Neural crest cell (in vitro differentiated cells): ENCODE data around the gene DVL1. TPM values are rescaled to one million over a fixed set of nuclear protein-coding genes. Genes with fewer than 3 reads are reported as not detected.

Experiments
- DNase-seq: peaks from one replicate; pipeline ENCODE4 v3.0.0; 2021; ENCODE audit warnings: low read depth, mixed read lengths, low spot score
- H3K27ac Mint-ChIP-seq: one replicate; pipeline ENCODE4 v1.8.0; 2021; ENCODE audit warnings: mild to moderate bottlenecking, mixed read lengths; ENCODE audit not compliant: unreplicated experiment
- H3K27me3 Mint-ChIP-seq: 2 replicates; pipeline ENCODE4 v1.8.0; 2021; ENCODE audit warnings: low read depth, mild to moderate bottlenecking, mixed read lengths
- H3K36me3 Mint-ChIP-seq: 2 replicates; pipeline ENCODE4 v1.8.0; 2021; ENCODE audit warnings: low read depth, mild to moderate bottlenecking, mixed read lengths
- H3K4me1 Mint-ChIP-seq: 2 replicates; pipeline ENCODE4 v1.8.0; 2021; ENCODE audit warnings: mixed read lengths
- H3K4me3 Mint-ChIP-seq: one replicate; pipeline ENCODE4 v1.8.0; 2021; ENCODE audit warnings: mild to moderate bottlenecking, mixed read lengths
- H3K9me3 Mint-ChIP-seq: 2 replicates; pipeline ENCODE4 v1.8.0; 2021; ENCODE audit warnings: mixed read lengths
- total RNA-seq: library from RNA; stranded (reverse); gene quantifications from 2 replicates; pipeline ENCODE4 v1.2.1, GENCODE V29; 2021
- TF ChIP-seq, protein P1 (sequence below): fragments of 200-600 bp; sonication (generic); conservative IDR thresholded peaks from 2 replicates; pipeline ENCODE4 v1.5.0; 2021; ENCODE audit warnings: antibody characterized with exemption, mild to moderate bottlenecking

DVL1 gene
- total RNA-seq, 1 donor from 2014 or later = 63.4 TPM

DNA sequence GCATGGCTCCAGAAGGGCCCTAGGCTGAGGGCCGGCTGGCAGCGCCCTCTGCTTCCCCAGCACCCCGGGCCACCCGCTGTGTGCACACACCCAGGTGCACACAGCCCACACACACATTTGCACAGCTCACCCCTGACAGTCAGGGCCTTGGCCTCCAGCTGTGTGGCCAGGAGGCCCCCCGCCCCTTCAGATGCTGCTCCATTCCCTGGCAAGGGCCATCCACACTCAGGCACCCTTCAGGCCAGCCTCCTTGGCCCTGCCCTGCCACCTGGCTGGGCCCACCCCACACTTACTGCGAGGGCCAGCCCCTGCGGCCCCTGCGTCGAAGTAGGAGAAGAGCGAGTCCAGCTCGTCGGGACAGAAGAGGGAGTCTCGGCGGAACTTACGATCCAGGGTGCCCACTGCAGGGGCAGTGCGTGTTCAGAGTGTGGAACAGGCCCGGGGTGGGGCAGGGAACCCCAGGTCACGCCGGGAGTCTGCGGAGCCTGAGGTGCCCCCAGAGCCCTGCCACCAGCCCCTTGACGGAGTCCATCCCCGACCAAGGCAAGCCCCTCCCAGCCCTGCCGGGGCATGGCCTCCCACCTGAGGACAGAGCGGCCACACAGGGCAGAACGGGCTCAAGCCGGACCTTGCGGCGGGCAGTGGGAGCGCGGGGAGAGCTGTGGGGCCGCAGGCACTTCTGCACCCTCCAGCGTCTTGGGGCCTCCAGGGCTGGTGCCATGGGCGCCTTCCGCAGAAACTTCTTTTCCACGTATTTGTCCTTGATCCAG, 53.9 kb downstream of the DVL1 start:
- Mint-ChIP-seq H3K4me1 (no peaks in the 10 kb centered on the region), H3K36me3 (no peaks in the 10 kb centered on the region), H3K27ac (no peak overlapping the region), H3K4me3 (no peak overlapping the region), H3K27me3 (no peaks in the 10 kb centered on the region), H3K9me3 (no peaks in the 10 kb centered on the region)
- no peak for DNase-seq
- TF ChIP-seq, protein P1, sequence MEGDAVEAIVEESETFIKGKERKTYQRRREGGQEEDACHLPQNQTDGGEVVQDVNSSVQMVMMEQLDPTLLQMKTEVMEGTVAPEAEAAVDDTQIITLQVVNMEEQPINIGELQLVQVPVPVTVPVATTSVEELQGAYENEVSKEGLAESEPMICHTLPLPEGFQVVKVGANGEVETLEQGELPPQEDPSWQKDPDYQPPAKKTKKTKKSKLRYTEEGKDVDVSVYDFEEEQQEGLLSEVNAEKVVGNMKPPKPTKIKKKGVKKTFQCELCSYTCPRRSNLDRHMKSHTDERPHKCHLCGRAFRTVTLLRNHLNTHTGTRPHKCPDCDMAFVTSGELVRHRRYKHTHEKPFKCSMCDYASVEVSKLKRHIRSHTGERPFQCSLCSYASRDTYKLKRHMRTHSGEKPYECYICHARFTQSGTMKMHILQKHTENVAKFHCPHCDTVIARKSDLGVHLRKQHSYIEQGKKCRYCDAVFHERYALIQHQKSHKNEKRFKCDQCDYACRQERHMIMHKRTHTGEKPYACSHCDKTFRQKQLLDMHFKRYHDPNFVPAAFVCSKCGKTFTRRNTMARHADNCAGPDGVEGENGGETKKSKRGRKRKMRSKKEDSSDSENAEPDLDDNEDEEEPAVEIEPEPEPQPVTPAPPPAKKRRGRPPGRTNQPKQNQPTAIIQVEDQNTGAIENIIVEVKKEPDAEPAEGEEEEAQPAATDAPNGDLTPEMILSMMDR = no peak

DNA sequence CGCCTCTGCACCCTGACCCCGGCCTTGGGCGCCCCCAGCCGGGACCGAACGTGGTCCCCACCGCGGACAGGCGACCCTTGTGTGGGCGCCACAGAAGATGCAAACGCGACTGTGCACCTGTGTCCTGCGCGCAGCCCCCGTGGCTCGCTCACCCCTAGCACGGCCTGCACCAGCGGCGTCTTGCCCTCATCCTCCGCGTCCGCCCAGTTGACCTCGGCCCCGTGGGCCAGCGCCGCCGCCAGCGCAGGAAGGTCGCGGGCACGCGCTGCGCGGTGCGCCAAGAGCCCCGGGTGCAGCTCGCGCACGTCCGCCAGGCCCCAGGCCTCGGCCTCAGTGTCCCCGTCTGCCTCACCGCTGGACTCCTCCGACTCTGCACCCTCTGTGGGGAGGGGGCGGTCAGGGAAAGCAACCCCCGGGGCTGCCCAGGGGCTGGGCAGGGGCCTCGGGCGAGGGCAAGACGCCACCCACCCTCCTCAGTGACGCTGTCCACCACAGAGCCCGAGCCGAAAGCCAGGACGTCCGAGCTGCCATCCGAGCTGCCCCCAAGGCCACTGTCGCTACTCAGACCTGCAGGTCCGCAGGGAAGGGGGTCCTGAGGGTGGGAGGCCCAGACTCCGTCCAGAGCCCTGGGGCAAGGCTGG, 54.8 kb downstream of the DVL1 start:
- H3K36me3 Mint-ChIP-seq = no peaks in the 10 kb centered on the region
- H3K27me3 Mint-ChIP-seq = peaks cover 2% of the 10 kb centered on the region
- no peak overlapping the region for H3K4me3 Mint-ChIP-seq
- H3K4me1 Mint-ChIP-seq = no peaks in the 10 kb centered on the region
- H3K9me3 Mint-ChIP-seq = no peaks in the 10 kb centered on the region
- DNase-seq = no peak
- TF ChIP-seq, protein P1 = no peak
- H3K27ac Mint-ChIP-seq = no peak overlapping the region

DNA sequence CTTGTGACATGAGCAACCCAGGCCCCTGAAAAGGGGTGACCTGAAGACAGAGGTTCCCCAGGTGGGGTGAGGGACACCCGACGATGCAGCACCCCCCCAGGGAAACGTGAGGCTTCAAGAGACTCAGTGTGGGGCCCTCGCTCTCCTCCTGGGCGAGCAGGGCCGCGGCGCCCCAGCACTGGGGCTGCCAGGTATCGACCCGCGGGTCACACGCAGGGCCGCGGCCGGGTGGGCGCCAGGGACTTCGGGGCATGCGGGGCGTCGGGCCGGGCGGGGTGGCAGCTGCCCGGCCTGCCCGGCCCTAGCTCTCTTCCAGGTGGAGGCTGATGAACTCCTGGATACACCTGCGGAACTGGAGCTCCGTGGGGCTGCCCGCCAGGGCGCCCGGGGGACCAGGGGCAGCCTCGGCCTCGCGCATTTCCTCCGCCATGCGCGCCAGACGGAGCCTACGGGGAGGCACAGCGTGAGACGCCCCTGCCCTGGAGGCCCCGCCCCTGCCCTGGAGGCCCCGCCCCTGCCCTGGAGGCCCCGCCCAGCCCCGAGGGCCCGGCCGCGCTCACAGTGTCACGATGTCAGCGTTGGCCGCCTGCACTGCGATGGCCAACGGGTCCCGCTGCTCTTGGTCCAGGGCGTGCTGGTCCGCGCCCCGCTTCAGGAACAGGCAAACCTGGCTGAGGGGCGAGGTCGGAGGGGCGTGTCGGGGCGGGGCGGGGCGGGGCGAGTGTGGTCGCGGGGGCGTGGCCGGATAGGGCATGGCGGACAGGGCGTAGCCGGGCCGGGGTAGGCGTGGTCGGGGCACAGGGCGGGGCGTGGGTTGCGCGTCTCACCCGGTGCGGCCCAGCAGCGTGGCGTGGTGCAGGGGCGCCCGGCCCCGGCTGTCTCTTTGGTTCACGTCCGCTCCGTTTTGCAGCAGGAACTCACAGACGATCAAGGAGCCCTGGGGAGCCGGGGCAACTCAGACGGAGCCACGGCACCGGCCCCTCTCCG, 55.7 kb downstream of the DVL1 start:
- Mint-ChIP-seq H3K27ac (no peak overlapping the region), H3K4me3 (no peak overlapping the region), H3K36me3 (no peaks in the 10 kb centered on the region), H3K4me1 (no peaks in the 10 kb centered on the region), H3K9me3 (no peaks in the 10 kb centered on the region), H3K27me3 (peaks cover 2% of the 10 kb centered on the region)
- DNase-seq = no peak
- TF ChIP-seq, protein P1 = no peak

DNA sequence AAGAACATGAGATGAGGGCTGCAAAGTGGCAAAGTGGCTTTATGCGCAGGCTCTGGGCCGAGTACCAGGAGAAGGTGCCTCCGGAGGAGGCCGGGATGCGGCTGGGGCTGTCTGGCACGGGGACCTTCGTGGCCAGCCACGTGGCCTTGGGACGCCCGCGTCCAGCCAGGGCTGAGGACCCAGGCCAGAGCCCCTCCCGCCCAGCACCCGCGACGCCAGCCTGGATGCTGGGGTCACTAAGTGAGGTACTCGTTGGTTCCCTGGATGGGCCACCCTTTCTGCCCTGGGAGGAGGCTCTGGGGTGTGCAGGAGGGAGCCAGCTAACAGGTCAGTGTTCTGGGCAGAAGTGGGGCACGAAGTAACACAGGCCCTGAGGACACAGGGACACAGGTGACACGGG, 56.4 kb downstream of the DVL1 start:
- Mint-ChIP-seq H3K4me1 (no peaks in the 10 kb centered on the region), H3K9me3 (no peaks in the 10 kb centered on the region), H3K27ac (no peak overlapping the region), H3K27me3 (peaks cover 2% of the 10 kb centered on the region), H3K4me3 (no peak overlapping the region), H3K36me3 (no peaks in the 10 kb centered on the region)
- TF ChIP-seq, protein P1 = no peak
- no peak for DNase-seq

DNA sequence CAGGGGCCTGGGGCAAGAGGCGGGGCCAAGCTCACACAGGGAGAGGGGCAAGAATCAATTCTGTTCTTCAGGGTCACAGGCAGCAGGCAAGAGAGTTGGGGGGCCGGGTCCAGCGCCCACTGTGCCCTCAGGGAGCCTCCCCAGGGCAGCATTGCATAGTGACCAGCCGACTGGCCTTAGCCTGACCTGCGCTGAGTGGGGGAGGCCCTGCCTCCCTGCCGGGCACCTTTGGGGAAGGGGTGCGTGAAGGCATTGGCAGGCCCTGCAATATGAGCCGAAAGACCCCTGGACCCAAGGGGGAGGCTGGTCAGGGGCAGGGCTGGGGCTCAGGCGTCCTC, 56.8 kb downstream of the DVL1 start:
- no peaks in the 10 kb centered on the region for H3K9me3 Mint-ChIP-seq
- no peak for DNase-seq
- H3K36me3 Mint-ChIP-seq = no peaks in the 10 kb centered on the region
- TF ChIP-seq, protein P1 = no peak
- H3K4me3 Mint-ChIP-seq = peak overlapping the region; percentile 47
- peaks cover 2% of the 10 kb centered on the region for H3K27me3 Mint-ChIP-seq
- H3K4me1 Mint-ChIP-seq = no peaks in the 10 kb centered on the region
- H3K27ac Mint-ChIP-seq = no peak overlapping the region
